ENCODE results near the gene ZBTB9.

The ZBTB9 gene

DNA sequence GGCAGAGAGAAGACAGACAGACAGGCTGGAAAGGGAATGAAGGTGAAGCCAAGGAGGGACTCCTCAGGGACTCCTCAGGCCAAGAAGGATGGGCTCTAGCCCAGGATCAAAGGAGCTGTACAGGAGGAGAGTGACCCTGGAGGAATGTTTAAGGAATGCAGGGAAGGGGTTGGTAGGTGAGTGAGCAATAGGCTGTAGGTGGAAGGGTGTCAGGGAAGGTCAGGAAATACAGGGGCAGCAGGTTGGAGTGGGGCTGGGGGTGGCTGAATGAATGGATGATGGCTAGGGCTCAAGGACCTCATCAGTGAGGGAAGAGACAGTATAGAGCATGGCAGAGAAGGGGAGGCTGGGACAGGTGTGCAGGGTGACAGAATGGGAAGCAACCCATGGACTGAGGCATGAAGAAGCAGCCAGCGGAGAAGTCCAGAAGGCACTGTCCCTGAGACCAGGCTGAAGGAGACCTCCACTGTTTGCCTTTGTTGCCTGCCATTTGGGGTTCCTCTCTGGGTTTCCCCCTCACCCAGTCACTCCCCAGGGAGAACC is 21.3 kb upstream of the ZBTB9 start:
- H3K4me3 ChIP-seq (IDR thresholded peaks at IDR 0.05; ENCODE audit: insufficient read depth, low read depth, low read length) = no peak overlapping the region
- H3K4me2 ChIP-seq = no peak overlapping the region
- H3K79me2 ChIP-seq (ENCODE audit: insufficient read depth, low read depth) = no peaks in the 10 kb centered on the region
- no peak for TF ChIP-seq CTCF (conservative IDR thresholded peaks at IDR 0.05; ENCODE audit: low read depth, low read length)
- H2AFZ ChIP-seq (ENCODE audit: low read depth) = no peak overlapping the region
- no peak overlapping the region for H3K27ac ChIP-seq
- H3K27me3 ChIP-seq (ENCODE audit: insufficient read depth, low read depth) = no peaks in the 10 kb centered on the region
- H3K4me1 ChIP-seq (ENCODE audit: low read depth, poor library complexity, severe bottlenecking) = peaks cover 26% of the 10 kb centered on the region
- H4K20me1 ChIP-seq (ENCODE audit: insufficient read depth) = no peaks in the 10 kb centered on the region
- no peak overlapping the region for H3K9ac ChIP-seq
- no peaks in the 10 kb centered on the region for H3K36me3 ChIP-seq (ENCODE audit: insufficient read depth)

GRCh38 chr6:33433544-33434191 is 20.7 kb upstream of the ZBTB9 start:
- Histone ChIP-seq H4K20me1 (ENCODE audit: insufficient read depth) (no peaks in the 10 kb centered on the region), H3K4me3 (IDR thresholded peaks at IDR 0.05; ENCODE audit: insufficient read depth, low read depth, low read length) (no peak overlapping the region), H3K9ac (no peak overlapping the region), H2AFZ (ENCODE audit: low read depth) (no peak overlapping the region), H3K4me1 (ENCODE audit: low read depth, poor library complexity, severe bottlenecking) (peaks cover 22% of the 10 kb centered on the region), H3K27me3 (ENCODE audit: insufficient read depth, low read depth) (no peaks in the 10 kb centered on the region), H3K36me3 (ENCODE audit: insufficient read depth) (no peaks in the 10 kb centered on the region), H3K27ac (no peak overlapping the region), H3K79me2 (ENCODE audit: insufficient read depth, low read depth) (no peaks in the 10 kb centered on the region), H3K4me2 (no peak overlapping the region)
- TF ChIP-seq CTCF (conservative IDR thresholded peaks at IDR 0.05; ENCODE audit: low read depth, low read length) = no peak

DNA sequence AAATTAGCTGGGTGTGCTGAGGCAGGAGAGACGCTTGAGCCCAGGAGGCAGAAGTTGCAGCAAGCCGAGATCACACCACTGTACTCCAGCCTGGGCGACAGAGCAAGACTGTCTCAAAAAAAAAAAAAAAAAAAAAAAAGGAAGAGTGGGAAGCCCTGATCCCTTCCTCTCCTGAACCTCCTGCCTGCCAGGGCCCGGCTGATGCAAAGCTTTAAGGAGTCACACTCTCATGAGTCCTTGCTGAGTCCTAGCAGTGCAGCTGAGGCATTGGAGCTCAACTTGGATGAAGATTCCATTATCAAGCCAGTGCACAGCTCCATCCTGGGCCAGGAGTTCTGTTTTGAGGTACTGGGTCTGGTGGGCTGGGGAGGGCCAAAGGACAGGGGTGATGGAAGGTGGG is 19.4 kb upstream of the ZBTB9 start:
- no peak for TF ChIP-seq CTCF (conservative IDR thresholded peaks at IDR 0.05; ENCODE audit: low read depth, low read length)
- Histone ChIP-seq H3K27ac (no peak overlapping the region), H3K36me3 (ENCODE audit: insufficient read depth) (no peaks in the 10 kb centered on the region), H2AFZ (ENCODE audit: low read depth) (no peak overlapping the region), H3K4me2 (no peak overlapping the region), H3K4me3 (IDR thresholded peaks at IDR 0.05; ENCODE audit: insufficient read depth, low read depth, low read length) (no peak overlapping the region), H3K9ac (no peak overlapping the region), H3K4me1 (ENCODE audit: low read depth, poor library complexity, severe bottlenecking) (peaks cover 15% of the 10 kb centered on the region), H4K20me1 (ENCODE audit: insufficient read depth) (no peaks in the 10 kb centered on the region), H3K79me2 (ENCODE audit: insufficient read depth, low read depth) (no peaks in the 10 kb centered on the region), H3K27me3 (ENCODE audit: insufficient read depth, low read depth) (no peaks in the 10 kb centered on the region)

- Histone ChIP-seq H3K4me2 (no peak overlapping the region), H3K4me1 (ENCODE audit: low read depth, poor library complexity, severe bottlenecking) (no peaks in the 10 kb centered on the region), H3K36me3 (ENCODE audit: insufficient read depth) (no peaks in the 10 kb centered on the region), H3K9ac (no peak overlapping the region), H3K4me3 (IDR thresholded peaks at IDR 0.05; ENCODE audit: insufficient read depth, low read depth, low read length) (no peak overlapping the region), H3K79me2 (ENCODE audit: insufficient read depth, low read depth) (no peaks in the 10 kb centered on the region), H4K20me1 (ENCODE audit: insufficient read depth) (no peaks in the 10 kb centered on the region), H3K27ac (no peak overlapping the region), H2AFZ (ENCODE audit: low read depth) (no peak overlapping the region), H3K27me3 (ENCODE audit: insufficient read depth, low read depth) (no peaks in the 10 kb centered on the region)
- no peak for TF ChIP-seq CTCF (conservative IDR thresholded peaks at IDR 0.05; ENCODE audit: low read depth, low read length)
These were observed 16.7 kb upstream of the ZBTB9 start for GRCh38 chr6:33437666-33438065.

All from KMS-11 (cell line).